Hepatocyte (in vitro differentiated cells): Measurements from ENCODE around the gene SNTG2. TPM values are rescaled to one million over a fixed set of nuclear protein-coding genes. Genes with fewer than 3 reads are reported as not detected.

Source experiments
- DNase-seq: peaks from one replicate; pipeline ENCODE4 v3.0.0-alpha.2; 2016; ENCODE audit warnings: low spot score
- H2AFZ ChIP-seq: fragments of 200-600 bp; sonication (generic); 2 replicates; pipeline ENCODE4 v1.6.0; 2016; ENCODE audit warnings: antibody characterized with exemption, mild to moderate bottlenecking
- H3K27ac ChIP-seq: fragments of 200-600 bp; sonication (generic); 2 replicates; pipeline ENCODE4 v1.5.1; 2016; ENCODE audit warnings: mild to moderate bottlenecking
- H3K27me3 ChIP-seq: fragments of 200-600 bp; sonication (generic); 2 replicates; pipeline ENCODE4 v1.6.1; 2016
- H3K36me3 ChIP-seq: fragments of 200-600 bp; sonication (generic); replicated peaks from 2 replicates; pipeline ENCODE4 v1.5.1; 2016; ENCODE audit warnings: low read depth; ENCODE audit not compliant: insufficient read depth
- H3K4me1 ChIP-seq: fragments of 200-600 bp; sonication (generic); 2 replicates; pipeline ENCODE4 v1.5.1; 2016; ENCODE audit warnings: mild to moderate bottlenecking, moderate library complexity; ENCODE audit not compliant: insufficient read depth
- H3K4me2 ChIP-seq: fragments of 200-600 bp; sonication (generic); 2 replicates; pipeline ENCODE4 v1.6.0; 2016
- H3K4me3 ChIP-seq: fragments of 200-600 bp; sonication (generic); 2 replicates; pipeline ENCODE4 v1.5.1; 2016; ENCODE audit warnings: mild to moderate bottlenecking
- H3K79me2 ChIP-seq: fragments of 200-600 bp; sonication (generic); 2 replicates; pipeline ENCODE4 v1.6.0; 2017; ENCODE audit warnings: mild to moderate bottlenecking
- H3K9me2 ChIP-seq: fragments of 200-600 bp; sonication (generic); replicated peaks from 2 replicates; pipeline ENCODE4 v1.6.0; 2017; ENCODE audit warnings: mild to moderate bottlenecking; ENCODE audit not compliant: insufficient read depth
- H3K9me3 ChIP-seq: fragments of 200-600 bp; sonication (generic); 2 replicates; pipeline ENCODE4 v1.5.1; 2016; ENCODE audit warnings: low read depth, mild to moderate bottlenecking
- H4K20me1 ChIP-seq: fragments of 200-600 bp; sonication (generic); 2 replicates; pipeline ENCODE4 v1.6.0; 2016; ENCODE audit warnings: mild to moderate bottlenecking; ENCODE audit not compliant: insufficient read depth, poor library complexity, severe bottlenecking
- EZH2 ChIP-seq: fragments of 200-600 bp; sonication (generic); IDR thresholded peaks from 2 replicates; pipeline ENCODE4 v1.6.1; 2016; ENCODE audit warnings: antibody characterized with exemption, mild to moderate bottlenecking, borderline replicate concordance
- EZH2phosphoT487 ChIP-seq: fragments of 200-600 bp; sonication (generic); IDR thresholded peaks from one replicate; pipeline ENCODE4 v1.6.1; 2018; ENCODE audit warnings: antibody characterized with exemption, mild to moderate bottlenecking, low read depth, moderate library complexity; ENCODE audit not compliant: unreplicated experiment, severe bottlenecking
- WGBS: methylation state at CpG from one replicate; pipeline ENCODE4 v1.1.6; 2016; ENCODE audit warnings: low lambda C conversion rate; ENCODE audit errors: missing lambda C conversion rate; 5-methylcytosine and 5-hydroxymethylcytosine counted together
- polyA plus RNA-seq: library from polyadenylated mRNA; unstranded; fragments of >200 nt; fragmentation: Nextera tagmentation; extraction: Ambion mirVana; gene quantifications from 2 replicates; pipeline ENCODE4 v1.2.1, GENCODE V29; 2016
- total RNA-seq: library from RNA; depleted of rRNA; stranded (reverse); fragments of >200 nt; gene quantifications from 2 replicates; pipeline ENCODE4 v1.2.3, GENCODE V29; 2014
- TF ChIP-seq, protein P1 (sequence below): fragments of 200-600 bp; sonication (generic); IDR thresholded peaks from 2 replicates; pipeline ENCODE4 v1.5.1; 2016; ENCODE audit warnings: antibody characterized with exemption, mild to moderate bottlenecking; ENCODE audit not compliant: poor library complexity

The SNTG2 gene
- total and polyA plus RNA-seq, 2 experiments from 2014 or later, result not detected

- Histone ChIP-seq H2AFZ (no peak overlapping the region), H3K36me3 (no peaks in the 10 kb centered on the region), H3K9me3 (peaks cover 3% of the 10 kb centered on the region), H3K27me3 (peaks cover 2% of the 10 kb centered on the region), H3K4me3 (no peak overlapping the region), H4K20me1 (no peaks in the 10 kb centered on the region), H3K4me1 (no peaks in the 10 kb centered on the region), H3K79me2 (no peaks in the 10 kb centered on the region), H3K4me2 (no peak overlapping the region), H3K9me2 (no peaks in the 10 kb centered on the region), H3K27ac (no peak overlapping the region)
- 88% methylated on average over 3 of the region's 3 CpGs for WGBS
- no peak for TF ChIP-seq EZH2phosphoT487
- no peak for TF ChIP-seq EZH2
- DNase-seq, result no peak
Measured at GRCh38 chr2:973129-973528, 22.5 kb downstream of the SNTG2 start.

DNA sequence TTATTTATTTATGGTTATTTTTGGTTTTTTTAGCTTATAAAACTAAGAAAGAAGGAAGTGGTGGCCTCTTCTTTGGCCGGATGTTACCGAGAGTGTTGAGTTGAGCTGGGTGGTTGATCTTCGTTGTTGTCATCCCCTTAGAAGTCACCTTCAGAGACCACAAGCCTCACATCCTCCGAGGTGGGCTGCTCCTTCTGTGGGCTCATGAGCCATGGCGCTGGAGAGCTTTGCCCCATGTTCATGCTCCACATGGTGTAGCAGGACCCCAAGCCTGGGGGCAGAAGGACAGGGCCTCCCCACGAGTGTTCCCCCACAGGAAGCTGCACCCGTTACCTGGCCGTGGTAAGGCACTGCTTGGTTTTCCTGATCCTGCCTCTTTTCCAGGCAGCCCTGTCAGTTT is 23.4 kb downstream of the SNTG2 start:
- Histone ChIP-seq H3K27me3 (peaks cover 2% of the 10 kb centered on the region), H3K4me1 (no peaks in the 10 kb centered on the region), H3K9me3 (peaks cover 2% of the 10 kb centered on the region), H3K27ac (no peak overlapping the region), H3K79me2 (no peaks in the 10 kb centered on the region), H3K4me3 (no peak overlapping the region), H4K20me1 (no peaks in the 10 kb centered on the region), H2AFZ (no peak overlapping the region), H3K36me3 (no peaks in the 10 kb centered on the region), H3K9me2 (no peaks in the 10 kb centered on the region), H3K4me2 (no peak overlapping the region)
- DNase-seq, result no peak
- TF ChIP-seq, protein P1, sequence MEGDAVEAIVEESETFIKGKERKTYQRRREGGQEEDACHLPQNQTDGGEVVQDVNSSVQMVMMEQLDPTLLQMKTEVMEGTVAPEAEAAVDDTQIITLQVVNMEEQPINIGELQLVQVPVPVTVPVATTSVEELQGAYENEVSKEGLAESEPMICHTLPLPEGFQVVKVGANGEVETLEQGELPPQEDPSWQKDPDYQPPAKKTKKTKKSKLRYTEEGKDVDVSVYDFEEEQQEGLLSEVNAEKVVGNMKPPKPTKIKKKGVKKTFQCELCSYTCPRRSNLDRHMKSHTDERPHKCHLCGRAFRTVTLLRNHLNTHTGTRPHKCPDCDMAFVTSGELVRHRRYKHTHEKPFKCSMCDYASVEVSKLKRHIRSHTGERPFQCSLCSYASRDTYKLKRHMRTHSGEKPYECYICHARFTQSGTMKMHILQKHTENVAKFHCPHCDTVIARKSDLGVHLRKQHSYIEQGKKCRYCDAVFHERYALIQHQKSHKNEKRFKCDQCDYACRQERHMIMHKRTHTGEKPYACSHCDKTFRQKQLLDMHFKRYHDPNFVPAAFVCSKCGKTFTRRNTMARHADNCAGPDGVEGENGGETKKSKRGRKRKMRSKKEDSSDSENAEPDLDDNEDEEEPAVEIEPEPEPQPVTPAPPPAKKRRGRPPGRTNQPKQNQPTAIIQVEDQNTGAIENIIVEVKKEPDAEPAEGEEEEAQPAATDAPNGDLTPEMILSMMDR, result no peak
- TF ChIP-seq EZH2phosphoT487 (no peak), EZH2 (no peak)
- WGBS, result 85% methylated on average over 8 of the region's 8 CpGs

DNA sequence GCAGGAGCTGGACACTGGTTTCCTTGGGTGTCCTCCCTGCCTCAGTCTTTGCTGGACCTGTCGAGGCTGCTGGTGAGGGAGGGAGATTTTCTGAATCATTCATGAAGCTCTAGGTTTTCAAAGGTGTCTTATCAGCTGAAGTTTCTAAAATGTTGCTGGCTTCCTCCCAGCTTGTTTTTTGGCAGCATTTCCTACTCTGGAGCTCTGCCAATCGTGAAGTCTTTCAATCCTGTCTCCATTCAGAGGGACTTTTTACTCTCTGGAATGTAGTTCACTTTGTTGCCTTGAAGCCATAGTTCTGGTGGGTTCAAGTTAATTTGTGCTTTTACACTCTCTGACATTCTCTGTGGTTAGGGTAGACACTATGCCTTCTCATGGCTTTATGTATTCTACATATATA is 23.9 kb downstream of the SNTG2 start:
- Histone ChIP-seq H3K9me3 (no peaks in the 10 kb centered on the region), H2AFZ (no peak overlapping the region), H3K79me2 (no peaks in the 10 kb centered on the region), H3K9me2 (no peaks in the 10 kb centered on the region), H3K4me2 (no peak overlapping the region), H4K20me1 (no peaks in the 10 kb centered on the region), H3K4me3 (no peak overlapping the region), H3K27me3 (peaks cover 2% of the 10 kb centered on the region), H3K4me1 (no peaks in the 10 kb centered on the region), H3K36me3 (no peaks in the 10 kb centered on the region), H3K27ac (no peak overlapping the region)
- TF ChIP-seq EZH2, result no peak
- TF ChIP-seq, protein P1, result no peak
- 29% methylated on average over 2 of the region's 2 CpGs for WGBS
- DNase-seq, result no peak

GRCh38 chr2:975095-975494 is 24.4 kb downstream of the SNTG2 start:
- Histone ChIP-seq H2AFZ (no peak overlapping the region), H3K27ac (no peak overlapping the region), H3K36me3 (no peaks in the 10 kb centered on the region), H3K27me3 (peaks cover 2% of the 10 kb centered on the region), H3K4me2 (no peak overlapping the region), H4K20me1 (no peaks in the 10 kb centered on the region), H3K4me1 (no peaks in the 10 kb centered on the region), H3K4me3 (no peak overlapping the region), H3K9me3 (no peaks in the 10 kb centered on the region), H3K9me2 (no peaks in the 10 kb centered on the region), H3K79me2 (no peaks in the 10 kb centered on the region)
- DNase-seq, result no peak
- WGBS, result 80% methylated on average over 4 of the region's 4 CpGs
- no peak for TF ChIP-seq EZH2
- no peak for TF ChIP-seq EZH2phosphoT487
- TF ChIP-seq, protein P1, result no peak
